ENCODE results near the gene ZFPL1.

The ZFPL1 gene

DNA sequence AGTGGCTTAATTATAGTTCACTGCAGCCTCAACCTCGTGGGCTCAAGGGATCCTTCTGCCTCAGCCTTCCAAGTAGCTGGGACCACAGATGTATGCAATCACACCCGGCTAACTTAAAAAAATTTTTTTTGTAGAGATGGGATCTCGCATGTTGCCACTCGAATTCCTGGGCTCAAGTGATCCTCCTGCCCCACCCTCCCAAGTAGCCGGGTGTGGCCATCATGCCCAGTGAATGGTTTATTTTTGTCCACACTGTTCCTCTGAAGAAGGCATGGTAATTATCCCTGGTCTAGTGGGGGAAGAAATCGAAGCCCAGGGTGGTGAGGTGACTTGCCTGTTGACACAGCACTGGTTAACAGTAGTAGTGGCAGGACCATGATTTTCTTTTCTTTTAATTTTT lies 41.1 kb upstream of the ZFPL1 start:
- no peak overlapping the region for H3K4me3 ChIP-seq (ENCODE audit: low read depth, low read length)

DNA sequence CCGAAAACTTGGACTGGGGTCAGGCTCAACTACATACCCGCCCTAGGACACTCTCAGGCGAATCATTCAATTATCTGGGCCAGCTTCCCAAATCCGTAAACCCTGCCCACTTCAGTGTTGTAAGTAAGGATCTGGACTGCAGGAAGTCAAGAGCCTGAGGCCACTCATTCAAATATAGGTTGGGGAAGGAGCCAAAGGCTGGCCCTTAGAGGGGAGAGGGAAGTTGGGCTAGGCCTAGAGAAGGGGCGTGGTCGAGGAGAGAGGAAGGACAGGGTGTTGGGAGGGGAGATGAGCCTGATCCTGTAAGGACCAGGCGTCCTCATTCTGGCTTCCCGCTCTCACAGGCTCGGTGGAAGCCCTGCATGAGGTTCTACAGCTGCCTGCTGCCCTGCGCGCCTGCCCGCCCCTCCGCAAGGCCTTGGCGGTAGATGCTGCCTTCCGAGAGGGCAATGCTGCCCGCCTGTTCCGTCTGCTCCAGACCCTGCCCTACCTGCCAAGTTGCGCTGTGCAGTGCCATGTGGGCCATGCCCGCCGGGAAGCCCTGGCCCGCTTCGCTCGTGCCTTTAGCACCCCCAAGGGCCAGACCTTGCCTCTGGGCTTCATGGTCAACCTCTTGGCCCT lies 40.0 kb upstream of the ZFPL1 start:
- no peak overlapping the region for H3K4me3 ChIP-seq (ENCODE audit: low read depth, low read length)
- DNase-seq (ENCODE audit: low read depth): peak; percentile 13
- TF ChIP-seq, protein P1, sequence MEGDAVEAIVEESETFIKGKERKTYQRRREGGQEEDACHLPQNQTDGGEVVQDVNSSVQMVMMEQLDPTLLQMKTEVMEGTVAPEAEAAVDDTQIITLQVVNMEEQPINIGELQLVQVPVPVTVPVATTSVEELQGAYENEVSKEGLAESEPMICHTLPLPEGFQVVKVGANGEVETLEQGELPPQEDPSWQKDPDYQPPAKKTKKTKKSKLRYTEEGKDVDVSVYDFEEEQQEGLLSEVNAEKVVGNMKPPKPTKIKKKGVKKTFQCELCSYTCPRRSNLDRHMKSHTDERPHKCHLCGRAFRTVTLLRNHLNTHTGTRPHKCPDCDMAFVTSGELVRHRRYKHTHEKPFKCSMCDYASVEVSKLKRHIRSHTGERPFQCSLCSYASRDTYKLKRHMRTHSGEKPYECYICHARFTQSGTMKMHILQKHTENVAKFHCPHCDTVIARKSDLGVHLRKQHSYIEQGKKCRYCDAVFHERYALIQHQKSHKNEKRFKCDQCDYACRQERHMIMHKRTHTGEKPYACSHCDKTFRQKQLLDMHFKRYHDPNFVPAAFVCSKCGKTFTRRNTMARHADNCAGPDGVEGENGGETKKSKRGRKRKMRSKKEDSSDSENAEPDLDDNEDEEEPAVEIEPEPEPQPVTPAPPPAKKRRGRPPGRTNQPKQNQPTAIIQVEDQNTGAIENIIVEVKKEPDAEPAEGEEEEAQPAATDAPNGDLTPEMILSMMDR (IDR thresholded peaks at IDR 0.05; ENCODE audit: control insufficient read depth, extremely low read depth, insufficient read depth): no peak

More for the DNA sequence above, 41.1 kb upstream of the ZFPL1 start:
- TF ChIP-seq, protein P1 (IDR thresholded peaks at IDR 0.05; ENCODE audit: control insufficient read depth, extremely low read depth, insufficient read depth): no peak
- no peak for DNase-seq (ENCODE audit: low read depth)

DNA sequence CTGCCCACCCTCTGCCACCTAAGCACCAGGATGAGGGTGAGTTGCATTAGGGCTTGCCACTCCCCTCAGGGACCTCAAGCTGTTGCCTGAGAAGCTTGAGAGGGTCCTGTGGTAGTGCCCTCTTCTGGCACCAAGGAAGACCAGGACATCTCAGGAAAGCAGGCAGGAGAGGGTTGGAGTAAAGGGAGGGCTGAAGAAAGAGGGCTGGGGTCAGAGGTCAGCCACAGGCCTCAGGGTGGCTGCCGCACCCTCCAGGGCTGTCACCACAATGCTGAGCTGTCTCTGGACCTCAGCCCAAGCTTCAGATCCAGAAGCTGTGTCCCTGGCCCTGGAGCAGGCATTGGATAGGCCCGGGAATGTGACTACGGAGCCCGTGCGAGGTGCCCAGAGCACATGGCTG lies 39.0 kb upstream of the ZFPL1 start:
- DNase-seq (ENCODE audit: low read depth): no peak
- no peak overlapping the region for H3K4me3 ChIP-seq (ENCODE audit: low read depth, low read length)
- TF ChIP-seq, protein P1 (IDR thresholded peaks at IDR 0.05; ENCODE audit: control insufficient read depth, extremely low read depth, insufficient read depth): no peak

DNA sequence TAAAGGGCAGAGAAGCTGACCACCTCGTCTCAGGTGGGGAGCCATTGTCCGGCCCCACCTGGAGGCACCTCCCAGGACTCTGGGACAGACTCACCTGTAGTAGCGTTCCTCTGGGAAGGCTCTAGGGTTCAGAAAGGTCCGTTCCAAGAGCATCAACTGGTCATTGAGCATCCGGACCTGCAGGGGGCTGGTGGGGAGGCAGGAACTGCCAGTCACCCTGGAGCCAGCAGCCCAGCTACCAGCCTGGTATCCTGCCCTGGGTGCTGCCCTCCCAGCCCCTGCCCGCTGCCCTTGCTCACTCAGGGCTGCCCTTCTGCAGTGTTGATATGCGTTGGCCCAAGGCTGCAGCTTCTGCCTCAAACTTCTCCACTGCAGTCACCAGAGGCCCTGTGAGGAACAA lies 38.3 kb upstream of the ZFPL1 start:
- H3K4me3 ChIP-seq (ENCODE audit: low read depth, low read length): no peak overlapping the region
- TF ChIP-seq, protein P1 (IDR thresholded peaks at IDR 0.05; ENCODE audit: control insufficient read depth, extremely low read depth, insufficient read depth): no peak
- no peak for DNase-seq (ENCODE audit: low read depth)

DNA sequence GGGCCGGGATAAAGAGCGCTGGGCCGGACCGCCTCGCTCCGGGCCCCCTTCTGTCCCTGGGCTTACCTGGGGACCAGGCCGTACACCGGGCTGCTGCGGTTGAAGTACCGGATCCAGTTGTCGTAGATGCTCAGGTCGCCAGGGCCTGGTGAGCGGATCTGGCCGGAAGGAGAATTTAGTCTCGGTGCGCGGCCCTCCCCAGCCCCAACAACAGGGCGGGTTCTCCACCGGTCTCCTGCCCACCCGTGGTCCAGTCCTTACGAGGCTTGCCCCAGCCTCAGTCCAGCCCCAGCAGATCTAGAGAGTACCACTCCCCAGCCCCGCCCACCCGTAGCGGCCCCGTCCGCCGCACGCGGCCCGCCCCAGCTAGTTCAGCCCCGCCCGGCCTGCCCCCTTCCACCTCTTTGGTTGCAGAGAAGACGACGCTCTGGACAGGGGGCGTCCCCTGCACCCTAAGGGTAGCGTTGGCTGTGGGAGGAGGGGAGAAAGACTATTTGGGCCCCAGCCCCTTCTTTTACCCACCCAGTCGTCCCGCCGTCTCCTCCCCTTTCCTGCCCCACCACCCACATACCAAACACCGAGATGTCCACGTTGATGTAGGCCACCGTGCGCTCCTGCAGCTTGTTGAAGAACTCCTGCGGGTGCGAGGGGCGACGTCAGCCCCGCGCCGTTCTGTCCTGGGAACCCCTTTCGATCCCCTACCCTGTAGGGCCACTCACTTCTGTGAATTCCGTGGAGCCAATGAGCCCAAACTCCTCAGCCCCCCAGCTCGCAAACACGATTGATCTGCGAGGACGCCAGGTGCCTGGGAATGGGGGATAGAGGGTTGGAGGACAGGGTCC lies 36.2 kb upstream of the ZFPL1 start:
- no peak overlapping the region for H3K4me3 ChIP-seq (ENCODE audit: low read depth, low read length)
- no peak for DNase-seq (ENCODE audit: low read depth)
- TF ChIP-seq, protein P1 (IDR thresholded peaks at IDR 0.05; ENCODE audit: control insufficient read depth, extremely low read depth, insufficient read depth): no peak

DNA sequence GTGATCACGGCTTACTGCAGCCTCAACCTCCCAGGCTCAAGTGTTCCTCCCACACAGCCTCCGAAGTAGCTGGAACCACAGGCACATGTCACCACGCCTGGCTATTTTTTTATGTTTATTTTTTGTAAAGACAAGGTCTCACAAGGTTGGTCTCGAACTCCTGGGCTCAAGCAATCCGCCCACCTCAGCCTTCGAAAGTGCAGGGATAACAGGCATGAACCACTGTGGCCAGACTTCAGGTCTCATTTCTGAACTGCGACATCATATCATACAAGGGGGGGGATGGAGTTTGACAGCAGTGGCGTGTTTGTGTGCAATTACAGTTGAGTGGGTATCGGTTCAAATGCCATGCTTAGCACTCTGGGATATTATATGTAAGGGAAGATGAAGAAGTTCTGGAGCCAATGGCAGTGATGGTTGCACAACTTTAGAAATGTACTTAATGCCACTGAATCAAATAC lies 32.6 kb upstream of the ZFPL1 start:
- TF ChIP-seq, protein P1 (IDR thresholded peaks at IDR 0.05; ENCODE audit: control insufficient read depth, extremely low read depth, insufficient read depth): no peak
- DNase-seq (ENCODE audit: low read depth): no peak
- no peak overlapping the region for H3K4me3 ChIP-seq (ENCODE audit: low read depth, low read length)

Data from LNCaP clone FGC (cell line).